GM21723 (cell line): ENCODE results near the gene UBL4B.

ENCODE experiments used
- ATAC-seq: cut with Tn5 transposase; IDR thresholded peaks from one replicate; pipeline ENCODE4 v1.9.1; 2021; ENCODE audit warnings: mild to moderate bottlenecking, moderate library complexity; ENCODE audit not compliant: unreplicated experiment

UBL4B gene

DNA sequence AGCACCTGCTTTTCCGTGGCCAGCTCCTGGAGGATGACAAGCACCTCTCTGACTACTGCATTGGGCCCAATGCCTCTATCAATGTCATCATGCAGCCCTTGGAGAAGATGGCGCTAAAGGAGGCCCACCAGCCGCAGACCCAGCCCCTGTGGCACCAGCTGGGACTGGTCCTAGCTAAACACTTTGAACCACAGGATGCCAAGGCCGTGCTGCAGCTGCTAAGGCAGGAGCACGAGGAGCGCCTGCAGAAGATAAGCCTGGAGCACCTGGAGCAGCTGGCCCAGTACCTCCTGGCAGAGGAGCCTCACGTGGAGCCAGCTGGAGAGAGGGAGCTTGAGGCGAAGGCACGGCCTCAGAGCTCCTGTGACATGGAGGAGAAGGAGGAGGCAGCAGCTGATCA is 413 bp downstream of the UBL4B start:
- ATAC-seq, result no peak

GRCh38 chr1:110113551-110113950 is 1.3 kb downstream of the UBL4B start:
- ATAC-seq, result no peak

GRCh38 chr1:110114173-110114572 is 1.9 kb downstream of the UBL4B start:
- ATAC-seq, result no peak

GRCh38 chr1:110114784-110115183 is 2.5 kb downstream of the UBL4B start:
- no peak for ATAC-seq

DNA sequence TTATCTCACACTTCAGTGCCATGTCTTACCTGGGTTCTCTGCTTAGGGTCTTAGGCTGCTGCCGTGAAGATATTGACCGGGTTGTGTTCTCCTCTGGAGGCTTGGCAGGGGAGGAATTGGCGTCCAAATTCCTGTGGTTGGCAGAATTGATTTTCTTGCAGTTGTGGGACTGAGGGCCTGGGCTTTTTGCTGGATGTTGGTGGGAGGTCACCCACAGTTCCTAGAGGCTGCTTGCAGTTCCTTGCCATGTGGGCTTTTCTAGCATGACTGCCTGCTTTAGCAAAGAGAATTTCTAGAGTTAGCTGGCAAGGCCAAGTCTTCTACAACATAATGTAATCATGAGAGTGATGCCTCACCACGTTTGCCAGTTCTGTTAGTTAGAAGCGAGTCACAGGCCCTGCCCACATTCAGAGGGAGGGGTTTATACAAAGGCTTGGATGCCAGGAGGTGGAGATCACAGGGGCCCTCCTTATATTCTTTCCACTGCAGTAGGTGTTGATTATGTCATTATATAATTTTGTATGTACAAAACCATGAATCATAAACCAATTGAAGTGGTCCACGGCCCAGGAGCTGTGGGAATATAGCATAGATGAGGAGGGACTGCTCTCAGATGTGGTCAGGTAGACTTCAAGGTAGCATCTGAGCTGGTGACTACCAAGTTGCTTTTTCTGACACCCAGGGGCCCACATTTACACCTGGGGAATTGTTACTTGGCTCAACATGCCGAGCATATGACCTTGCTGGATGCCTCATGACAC is 6.6 kb downstream of the UBL4B start:
- ATAC-seq, result no peak

DNA sequence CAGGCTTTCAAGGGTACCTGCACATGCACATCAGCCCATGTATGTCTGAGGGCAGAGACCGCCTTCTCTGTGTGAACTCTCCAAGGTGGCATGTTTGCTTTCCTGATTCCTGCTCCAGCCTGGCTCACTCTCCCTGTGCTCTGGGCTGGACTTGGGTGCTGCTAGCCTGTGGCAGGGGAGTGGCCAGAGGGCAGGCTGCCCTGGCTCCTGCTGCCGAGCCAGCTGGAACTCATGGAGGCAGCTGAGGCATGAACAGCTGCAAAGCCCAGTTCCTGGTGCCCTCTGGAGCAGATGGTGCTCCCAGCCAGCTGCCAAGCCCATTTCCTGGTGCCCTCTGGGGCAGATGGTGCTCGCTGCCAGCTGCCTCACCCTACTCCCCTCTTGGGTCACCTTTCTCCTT is 7.6 kb downstream of the UBL4B start:
- ATAC-seq, result no peak

DNA sequence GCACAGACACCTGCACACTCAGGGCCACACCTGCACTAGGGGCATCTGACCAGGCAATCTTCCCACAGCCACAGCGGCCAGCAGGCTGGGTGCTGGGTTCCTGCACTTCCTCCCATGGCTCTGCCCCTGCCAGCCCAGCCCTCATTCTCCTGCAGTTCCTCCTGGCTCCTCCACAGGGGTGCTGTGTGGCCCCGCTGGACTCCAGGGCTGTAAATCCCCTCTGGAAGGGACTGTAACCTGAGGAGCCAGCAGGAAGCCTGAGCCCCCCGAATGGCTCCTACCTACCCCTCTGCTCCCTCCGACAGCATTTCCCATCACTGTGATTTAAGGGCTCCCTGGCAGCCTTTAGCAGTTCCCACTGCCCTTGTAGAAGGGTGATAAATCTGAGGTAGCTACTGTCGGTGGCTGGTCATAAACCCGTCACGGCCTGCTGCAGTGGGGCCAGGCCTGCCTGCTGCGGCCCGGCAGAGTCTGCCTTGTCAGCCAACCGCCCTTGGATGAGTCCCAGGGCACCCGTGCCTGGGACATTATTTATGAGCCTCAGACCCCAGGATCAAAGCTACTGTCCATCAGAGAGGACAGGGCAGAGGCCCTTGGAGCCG is 8.8 kb downstream of the UBL4B start:
- no peak for ATAC-seq

DNA sequence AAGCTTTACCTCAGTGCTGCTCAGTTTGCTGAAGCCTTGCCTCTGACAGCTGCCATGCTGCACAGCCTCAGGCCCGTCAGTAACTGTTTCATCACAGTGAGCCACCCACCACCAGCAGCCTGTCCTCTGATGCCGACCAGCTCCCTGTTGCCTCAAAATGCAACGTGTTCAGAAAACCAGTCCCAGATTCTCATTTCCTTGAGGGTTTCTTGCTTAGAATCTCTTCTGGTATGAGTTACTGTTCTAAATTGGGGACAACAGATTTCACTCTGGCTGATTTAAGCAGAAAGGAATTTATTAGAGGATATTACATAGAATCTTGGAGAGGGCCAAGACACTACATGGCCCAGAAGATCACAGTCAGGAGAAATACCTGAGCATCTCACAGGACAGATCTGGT is 11.0 kb downstream of the UBL4B start:
- ATAC-seq, result no peak

DNA sequence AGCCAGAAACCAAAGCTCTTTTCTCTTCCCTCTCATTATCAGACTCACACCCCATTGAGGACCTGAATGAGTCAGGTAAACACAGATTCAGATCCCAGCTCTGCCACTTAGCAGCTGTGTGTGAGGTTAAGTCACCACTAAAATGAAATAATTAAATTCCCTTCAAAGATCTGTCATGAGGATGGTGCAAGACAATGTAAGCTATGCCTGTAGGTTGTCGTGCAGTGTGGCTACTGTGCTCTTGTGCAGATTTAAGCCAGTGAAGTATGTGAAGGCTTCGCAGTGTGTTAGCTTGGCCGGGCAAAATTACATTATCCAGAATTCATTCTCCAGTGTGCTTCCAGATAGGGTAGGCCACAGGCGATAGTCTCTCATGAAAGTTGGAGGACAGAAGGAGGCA is 13.6 kb downstream of the UBL4B start:
- no peak for ATAC-seq

DNA sequence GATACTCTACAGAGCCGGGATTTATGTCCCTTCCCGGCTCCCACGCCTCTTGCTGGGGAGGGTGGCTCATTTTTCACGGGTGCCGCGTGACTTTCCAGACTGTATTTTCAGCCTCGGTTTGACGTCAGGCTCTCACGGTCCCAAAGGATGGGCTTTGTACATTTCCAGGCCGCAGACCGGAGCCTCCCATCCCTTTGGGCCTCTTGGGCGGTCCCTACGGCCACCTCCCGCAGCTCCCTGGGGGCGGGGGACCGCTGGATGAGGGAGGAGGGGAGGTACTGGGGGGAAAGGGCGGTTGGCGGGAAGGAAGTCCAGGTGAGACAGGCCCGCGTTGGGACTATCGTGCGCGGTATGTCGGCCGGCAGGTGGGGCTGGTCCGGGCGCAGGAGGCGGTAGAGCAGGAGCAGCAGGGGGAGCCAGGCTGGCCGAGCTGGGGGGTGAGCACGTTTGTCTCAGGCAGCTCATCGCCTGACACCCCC is 17.9 kb downstream of the UBL4B start:
- ATAC-seq, result no peak

- no peak for ATAC-seq
These were observed 18.7 kb downstream of the UBL4B start for GRCh38 chr1:110130989-110131388.

- ATAC-seq, result no peak
These were observed 20.4 kb downstream of the UBL4B start for GRCh38 chr1:110132682-110133081.

DNA sequence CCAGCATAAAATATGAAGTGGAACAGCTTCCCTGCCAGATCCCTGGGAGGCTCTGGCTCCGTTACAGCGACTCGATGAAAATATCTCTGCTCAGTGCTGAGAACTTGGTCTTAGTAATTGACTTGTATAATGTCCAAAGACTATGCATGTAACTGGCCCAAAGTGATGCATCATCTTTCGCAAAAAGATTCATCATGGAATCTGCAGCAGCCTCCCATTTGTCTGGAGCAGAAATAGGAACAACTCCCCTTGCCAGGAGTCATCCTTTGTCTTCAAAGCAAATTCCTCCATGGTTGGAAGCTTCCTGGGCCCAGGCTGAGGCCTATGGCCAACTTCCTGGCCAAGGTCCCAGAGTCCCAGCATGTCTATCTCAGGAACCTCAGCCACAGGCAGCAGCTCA is 21.2 kb downstream of the UBL4B start:
- no peak for ATAC-seq

GRCh38 chr1:110134050-110134595 is 21.9 kb downstream of the UBL4B start:
- ATAC-seq, result no peak

- ATAC-seq, result no peak
These were observed 23.0 kb downstream of the UBL4B start for GRCh38 chr1:110135246-110135645.

- no peak for ATAC-seq
These were observed 23.4 kb downstream of the UBL4B start for GRCh38 chr1:110135666-110136065.

GRCh38 chr1:110136911-110137310 is 24.7 kb downstream of the UBL4B start:
- ATAC-seq, result no peak

GRCh38 chr1:110138956-110139355 is 26.7 kb downstream of the UBL4B start:
- no peak for ATAC-seq

DNA sequence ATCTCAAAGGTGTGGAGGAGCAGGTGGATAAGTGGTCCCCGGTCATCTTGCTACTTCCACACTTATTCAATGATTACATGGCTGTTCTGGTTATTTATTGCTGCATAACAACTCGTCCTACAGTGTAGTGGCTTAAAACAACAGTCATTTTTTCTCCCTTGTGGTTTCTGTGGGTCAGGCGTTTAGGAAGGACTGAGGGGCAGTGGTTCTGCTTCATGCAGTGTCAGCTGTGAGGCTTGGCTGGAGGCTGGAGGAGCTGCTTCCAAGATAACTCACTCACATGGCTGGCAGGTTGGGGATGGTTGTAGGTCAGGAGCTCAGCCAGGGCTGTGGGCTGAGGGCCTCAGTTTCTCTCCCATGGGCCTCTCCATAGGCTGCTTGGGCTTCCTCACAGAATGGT is 32.1 kb downstream of the UBL4B start:
- ATAC-seq, result no peak

DNA sequence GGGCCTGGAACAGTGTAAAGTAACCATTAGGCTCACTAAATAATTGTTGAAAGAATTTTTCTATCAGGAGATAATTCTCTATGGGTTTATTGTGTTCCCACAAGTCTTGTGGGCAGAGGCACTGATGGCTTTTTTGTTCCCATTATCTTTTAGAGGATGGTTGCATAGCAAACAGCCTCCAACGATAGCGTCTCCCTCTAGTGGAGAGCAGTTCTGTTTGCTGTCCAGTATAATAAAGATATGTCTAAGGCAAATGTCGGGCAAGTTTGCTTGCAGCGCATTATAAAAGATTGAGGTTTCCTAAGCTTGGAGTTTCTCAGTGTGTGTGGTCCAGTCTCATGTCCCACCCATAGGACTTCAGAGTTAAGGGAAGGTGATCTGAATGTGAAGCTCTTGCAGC is 36.7 kb downstream of the UBL4B start:
- no peak for ATAC-seq

DNA sequence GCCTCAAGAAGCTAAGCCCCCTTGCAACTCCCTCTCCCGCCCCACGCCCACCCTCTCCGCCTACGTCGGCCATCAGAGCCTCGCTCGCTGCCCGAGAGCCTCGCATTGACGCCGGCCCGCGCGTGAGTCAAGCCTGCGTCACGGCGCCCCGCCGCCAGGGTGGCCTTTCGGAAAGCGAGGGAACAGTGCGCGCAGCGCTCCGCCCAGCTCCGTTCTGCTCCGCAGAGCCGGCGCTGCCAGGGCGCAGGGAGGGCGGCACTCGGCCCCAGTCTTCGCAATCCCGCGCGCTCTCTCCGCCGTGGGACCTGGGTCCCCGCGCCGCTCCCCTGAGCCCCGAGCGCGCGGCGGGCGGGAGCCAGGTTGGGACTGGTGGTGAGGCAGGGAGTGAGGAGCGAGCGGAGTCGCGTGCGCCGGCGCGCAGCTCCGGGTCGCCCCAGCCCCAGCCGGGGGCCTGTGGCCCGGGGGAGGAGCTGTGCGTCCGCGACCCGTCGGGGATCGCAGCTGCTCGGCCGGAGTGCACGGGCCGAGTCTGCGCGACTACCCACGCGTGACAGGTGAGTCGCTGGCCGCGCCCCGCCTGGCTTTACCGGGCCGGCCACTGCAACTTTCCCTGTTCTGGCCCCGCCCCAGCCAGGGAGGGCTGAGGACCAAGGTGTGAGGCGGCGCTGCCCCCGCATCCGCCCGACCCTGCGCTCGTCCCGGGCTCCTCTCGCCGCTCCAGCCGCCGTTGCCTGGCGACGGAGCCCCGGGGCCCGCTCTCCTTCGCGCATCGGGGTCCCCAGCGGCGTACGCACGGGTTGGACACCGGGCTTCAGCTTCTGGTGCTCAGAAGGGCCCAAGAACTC is 38.3 kb downstream of the UBL4B start, which contains the start of gene SLC6A17:
Gene SLC6A17 (plus strand): TSS at position 165 of the 845 bp plus-strand sequence. CDS start 16,436 bp downstream, outside the sequence.
- ATAC-seq, result no peak
